Measurements from ENCODE around the gene CAV1.

The CAV1 gene

GRCh38 chr7:116505278-116505677 lies 19.6 kb upstream of the CAV1 start:
- no peak for DNase-seq

GRCh38 chr7:116505823-116506222 lies 19.0 kb upstream of the CAV1 start:
- DNase-seq = no peak

GRCh38 chr7:116509982-116510579 lies 14.8 kb upstream of the CAV1 start:
- DNase-seq = no peak

GRCh38 chr7:116510795-116511194 lies 14.0 kb upstream of the CAV1 start:
- DNase-seq = no peak

GRCh38 chr7:116511552-116512519 lies 13.0 kb upstream of the CAV1 start:
- no peak for DNase-seq

- no peak for DNase-seq
Measured at GRCh38 chr7:116512520-116513188, 12.2 kb upstream of the CAV1 start.

- DNase-seq = no peak
Measured at GRCh38 chr7:116515584-116515983, 9.3 kb upstream of the CAV1 start.

GRCh38 chr7:116516324-116516723 lies 8.5 kb upstream of the CAV1 start:
- no peak for DNase-seq

- DNase-seq = no peak
Measured at GRCh38 chr7:116517626-116518025, 7.2 kb upstream of the CAV1 start.

GRCh38 chr7:116518961-116519360 lies 5.9 kb upstream of the CAV1 start:
- no peak for DNase-seq

- DNase-seq = no peak
Measured at GRCh38 chr7:116521046-116521664, 3.7 kb upstream of the CAV1 start.

- no peak for DNase-seq
Measured at GRCh38 chr7:116522247-116522646, 2.6 kb upstream of the CAV1 start.

GRCh38 chr7:116524221-116524608 lies 621 bp upstream of the CAV1 start:
- no peak for DNase-seq

- peak; percentile 62 for DNase-seq
Measured at GRCh38 chr7:116525298-116525912, 569 bp downstream of the CAV1 start.

GRCh38 chr7:116525913-116526861 lies 1.4 kb downstream of the CAV1 start:
- DNase-seq = peak; percentile 86

GRCh38 chr7:116526897-116527296 lies 2.1 kb downstream of the CAV1 start:
- DNase-seq = no peak

GRCh38 chr7:116527521-116527920 lies 2.7 kb downstream of the CAV1 start:
- no peak for DNase-seq

- DNase-seq = no peak
Measured at GRCh38 chr7:116528008-116528789, 3.4 kb downstream of the CAV1 start.

- no peak for DNase-seq
Measured at GRCh38 chr7:116529250-116529649, 4.4 kb downstream of the CAV1 start.

GRCh38 chr7:116530107-116530820 lies 5.4 kb downstream of the CAV1 start:
- DNase-seq = no peak

Measured in right forelimb (tissue), 1 donor.